Fibroblast of skin of left quadriceps (primary cell): ENCODE results near the gene PPP4R1.

Experiments
- DNase-seq, 2 experiments: peaks; one replicate each; pipeline ENCODE4 v3.0.0-alpha.2; 2013; ENCODE audit warnings: low read depth in 2 of 2

PPP4R1 gene

GRCh38 chr18:9506046-9506792 is 108.1 kb downstream of the PPP4R1 start:
- no peak for DNase-seq
